GM23338 (cell line): ENCODE measurements around the gene NAT8L. TPM values are rescaled to one million over a fixed set of nuclear protein-coding genes. Genes with fewer than 3 reads are reported as not detected.

Experiments used
- ATAC-seq: fragments of 200-7000 bp; cut with Tn5 transposase; 3 replicates; pipeline ENCODE4 v1.9.1; 2020
- DNase-seq: peaks from one replicate; pipeline ENCODE4 v3.0.0-alpha.2; 2015; ENCODE audit warnings: low spot score
- H2AFZ ChIP-seq: fragments of 200-600 bp; sonication (generic); 2 replicates; pipeline ENCODE4 v1.8.0; 2016; ENCODE audit warnings: antibody characterized with exemption, mild to moderate bottlenecking, moderate library complexity
- H3F3A ChIP-seq: fragments of 200-600 bp; sonication (generic); replicated peaks from 2 replicates; pipeline ENCODE4 v1.8.0; 2017; ENCODE audit warnings: antibody characterized with exemption, mixed run types, low read depth
- H3K27ac ChIP-seq: fragments of 200-600 bp; sonication (generic); 2 replicates; pipeline ENCODE4 v1.6.1; 2016; ENCODE audit warnings: low read depth
- H3K27me3 ChIP-seq: fragments of 200-600 bp; sonication (generic); 2 replicates; pipeline ENCODE4 v1.8.0; 2016; ENCODE audit warnings: mild to moderate bottlenecking, mixed run types, moderate library complexity; ENCODE audit not compliant: insufficient read depth
- H3K36me3 ChIP-seq: fragments of 200-600 bp; sonication (generic); 2 replicates; pipeline ENCODE4 v1.8.0; 2016; ENCODE audit warnings: mild to moderate bottlenecking; ENCODE audit not compliant: insufficient read depth
- H3K4me1 ChIP-seq: fragments of 200-600 bp; sonication (generic); 2 replicates; pipeline ENCODE4 v1.8.0; 2016; ENCODE audit warnings: mild to moderate bottlenecking, moderate library complexity; ENCODE audit not compliant: insufficient read depth
- H3K4me2 ChIP-seq: fragments of 200-600 bp; sonication (generic); 2 replicates; pipeline ENCODE4 v1.7.1; 2017; ENCODE audit warnings: mixed run types
- H3K4me3 ChIP-seq: fragments of 200-600 bp; sonication (generic); 2 replicates; pipeline ENCODE4 v1.6.1; 2016; ENCODE audit warnings: mixed run types
- H3K79me2 ChIP-seq: fragments of 200-600 bp; sonication (generic); replicated peaks from 2 replicates; pipeline ENCODE4 v1.8.0; 2017; ENCODE audit warnings: mild to moderate bottlenecking; ENCODE audit not compliant: insufficient read depth
- H3K9me2 ChIP-seq: fragments of 200-600 bp; sonication (generic); 2 replicates; pipeline ENCODE4 v1.8.0; 2017; ENCODE audit not compliant: insufficient read depth
- H4K20me1 ChIP-seq: fragments of 200-600 bp; sonication (generic); replicated peaks from 2 replicates; pipeline ENCODE4 v1.8.0; 2017; ENCODE audit warnings: mild to moderate bottlenecking; ENCODE audit not compliant: insufficient read depth
- H3K27ac Mint-ChIP-seq: 2 replicates; pipeline ENCODE4 v1.8.0; 2020; ENCODE audit warnings: inconsistent platforms, mild to moderate bottlenecking, moderate library complexity, mixed read lengths
- H3K27me3 Mint-ChIP-seq: 3 replicates; pipeline ENCODE4 v1.8.0; 2022; ENCODE audit warnings: low read depth, mild to moderate bottlenecking, moderate library complexity, mixed read lengths, inconsistent platforms; ENCODE audit not compliant: insufficient read depth, poor library complexity
- H3K36me3 Mint-ChIP-seq: 3 replicates; pipeline ENCODE4 v1.8.0; 2021; ENCODE audit warnings: low read depth, mild to moderate bottlenecking, inconsistent platforms, moderate library complexity, mixed read lengths
- H3K4me1 Mint-ChIP-seq: 3 replicates; pipeline ENCODE4 v1.8.0; 2020; ENCODE audit warnings: mild to moderate bottlenecking, inconsistent platforms, mixed read lengths
- H3K4me3 Mint-ChIP-seq: 3 replicates; pipeline ENCODE4 v1.8.0; 2021; ENCODE audit warnings: moderate library complexity, mild to moderate bottlenecking, inconsistent platforms, mixed read lengths
- H3K9me3 Mint-ChIP-seq: 3 replicates; pipeline ENCODE4 v1.8.0; 2020; ENCODE audit warnings: moderate library complexity, mild to moderate bottlenecking, inconsistent platforms, mixed read lengths
- CTCF ChIP-seq, 2 experiments: fragments of 200-600 bp in 1 of 2; sonication (generic) in 1 of 2; conservative IDR thresholded peaks; 2 replicates each; pipeline versions ENCODE4 v1.5.1 to v1.6.1; 2016 to 2017; ENCODE audit warnings: antibody characterized with exemption in 2 of 2, low read depth in 2 of 2, mild to moderate bottlenecking in 2 of 2, moderate library complexity in 1 of 2
- ETS1 ChIP-seq: IDR thresholded peaks from 2 replicates; pipeline ENCODE4 v1.6.1; 2016; ENCODE audit warnings: antibody characterized with exemption
- NANOG ChIP-seq: IDR thresholded peaks from 2 replicates; pipeline ENCODE4 v1.6.1; 2016; ENCODE audit warnings: antibody characterized with exemption, borderline replicate concordance
- POLR2AphosphoS5 ChIP-seq: IDR thresholded peaks from 2 replicates; pipeline ENCODE4 v1.6.1; 2016; ENCODE audit warnings: antibody characterized with exemption, low read depth
- REST ChIP-seq: IDR thresholded peaks from one replicate; pipeline ENCODE4 v1.6.1; 2018; ENCODE audit warnings: antibody characterized with exemption; ENCODE audit not compliant: unreplicated experiment
- STAT1 ChIP-seq: IDR thresholded peaks from one replicate; pipeline ENCODE4 v1.6.1; 2016; ENCODE audit warnings: antibody characterized with exemption; ENCODE audit not compliant: unreplicated experiment
- ZNF331 ChIP-seq: fragments of 250-450 bp; sonication (Bioruptor Pico); IDR thresholded peaks from 2 replicates; pipeline ENCODE4 v1.5.0; 2020; ENCODE audit warnings: low read depth, mild to moderate bottlenecking, moderate library complexity
- ZNF462 ChIP-seq: fragments of 250-450 bp; sonication (Bioruptor Pico); IDR thresholded peaks from 2 replicates; pipeline ENCODE4 v1.5.0; 2020; ENCODE audit warnings: mild to moderate bottlenecking, moderate library complexity
- polyA plus RNA-seq: library from polyadenylated mRNA; unstranded; fragments of >200 nt; fragmentation: Nextera tagmentation; extraction: Ambion mirVana; gene quantifications from 2 replicates; pipeline ENCODE4 v1.2.1, GENCODE V29; 2016
- total RNA-seq: library from RNA; depleted of rRNA; stranded (reverse); fragments of >200 nt; shearing (Covaris generic); gene quantifications from 2 replicates; pipeline ENCODE4 v1.2.3, GENCODE V29; 2014

The NAT8L gene
- total and polyA plus RNA-seq, 2 experiments from 2014 or later, result 1.6 to 9.7 TPM

GRCh38 chr4:2079006-2079405 lies 19.9 kb downstream of the NAT8L start:
- Histone ChIP-seq H2AFZ (no peak overlapping the region), H3K79me2 (no peaks in the 10 kb centered on the region), H3K4me3 (no peak overlapping the region), H3K27me3 (no peaks in the 10 kb centered on the region), H3K27ac (no peak overlapping the region), H3K36me3 (no peaks in the 10 kb centered on the region), H3K9me2 (no peaks in the 10 kb centered on the region), H3F3A (no peaks in the 10 kb centered on the region), H3K4me2 (no peak overlapping the region), H4K20me1 (no peaks in the 10 kb centered on the region), H3K4me1 (no peaks in the 10 kb centered on the region)
- Mint-ChIP-seq H3K27me3 (peaks cover 10% of the 10 kb centered on the region), H3K36me3 (no peaks in the 10 kb centered on the region; the same call in 2 of the 3 replicates), H3K4me1 (no peaks in the 10 kb centered on the region), H3K9me3 (no peaks in the 10 kb centered on the region), H3K27ac (no peak overlapping the region), H3K4me3 (no peak overlapping the region)
- DNase-seq (no peak), ATAC-seq (no peak)
- no peak for TF ChIP-seq ZNF462
- TF ChIP-seq NANOG, result no peak
- no peak for TF ChIP-seq REST
- TF ChIP-seq POLR2AphosphoS5, result no peak
- TF ChIP-seq CTCF (conservative IDR thresholded peaks at IDR 0.05; ENCODE audit: low read depth in 2 of 2), result no peak
- no peak for TF ChIP-seq ZNF331
- no peak for TF ChIP-seq ETS1
- TF ChIP-seq STAT1, result no peak
